ENCODE measurements around the gene ATP5F1C. TPM values are rescaled to one million over a fixed set of nuclear protein-coding genes. Genes with fewer than 3 reads are reported as not detected.
"Not testable (repeated sequence)": the region's sequence is repeated elsewhere in the genome, so short reads cannot be mapped to it uniquely, and the experiment has no call there.

ATP5F1C gene
- total and polyA plus RNA-seq, 4 donors, result 284 to 313 (median 298) TPM

GRCh38 chr10:7808686-7809267, 20.8 kb downstream of the ATP5F1C start:
- WGBS (ENCODE audit: insufficient coverage), result no CpG with 5 or more reads among the region's 4 CpGs
- Histone ChIP-seq H3K9me3 (ENCODE audit: control insufficient read depth, insufficient read depth, low read length) (no peaks in the 10 kb centered on the region), H3K4me1 (ENCODE audit: control insufficient read depth, insufficient read depth, low read length) (no peaks in the 10 kb centered on the region), H3K4me3 (ENCODE audit: low read depth, low read length) (no peak overlapping the region), H3K27me3 (ENCODE audit: control insufficient read depth, insufficient read depth, low read length) (peaks cover 3% of the 10 kb centered on the region), H3K27ac (ENCODE audit: low read depth, low read length) (no peak overlapping the region), H3K36me3 (ENCODE audit: control insufficient read depth, insufficient read depth, low read length) (peaks cover 28% of the 10 kb centered on the region)
- DNase-seq (ENCODE audit: low read depth in 4 of 6, low spot score in 6 of 6), result no peak

- Histone ChIP-seq H3K27ac (ENCODE audit: low read depth, low read length) (no peak overlapping the region), H3K27me3 (ENCODE audit: control insufficient read depth, insufficient read depth, low read length) (peaks cover 5% of the 10 kb centered on the region), H3K4me1 (ENCODE audit: control insufficient read depth, insufficient read depth, low read length) (no peaks in the 10 kb centered on the region), H3K4me3 (ENCODE audit: low read depth, low read length) (no peak overlapping the region), H3K9me3 (ENCODE audit: control insufficient read depth, insufficient read depth, low read length) (no peaks in the 10 kb centered on the region), H3K36me3 (ENCODE audit: control insufficient read depth, insufficient read depth, low read length) (peaks cover 16% of the 10 kb centered on the region)
- 86% methylated on average over 7 of the region's 7 CpGs for WGBS (ENCODE audit: insufficient coverage)
- DNase-seq (ENCODE audit: low read depth in 4 of 6, low spot score in 6 of 6), result no peak
Observed at GRCh38 chr10:7810443-7810842, 22.5 kb downstream of the ATP5F1C start.

DNA sequence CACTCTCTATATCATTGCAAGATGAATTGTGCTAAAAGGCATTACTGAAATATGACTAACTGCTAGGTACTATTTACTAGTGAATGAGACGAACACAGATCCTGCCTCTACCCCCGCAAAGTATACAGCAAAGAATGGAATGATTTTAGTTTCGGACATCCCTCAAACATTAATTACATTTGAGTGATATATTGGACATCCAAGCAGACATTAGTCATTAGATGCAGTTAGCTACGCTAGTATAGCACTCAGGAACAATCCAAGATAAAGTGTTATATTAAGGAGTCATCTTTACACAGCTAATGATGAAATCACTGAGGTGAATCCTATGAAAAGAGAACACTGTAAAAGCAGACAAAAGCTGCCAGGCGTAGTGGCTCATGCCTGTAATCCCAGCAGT, 23.0 kb downstream of the ATP5F1C start:
- peaks cover 6% of the 10 kb centered on the region for H3K27me3 ChIP-seq (ENCODE audit: control insufficient read depth, insufficient read depth, low read length)
- peaks cover 13% of the 10 kb centered on the region for H3K36me3 ChIP-seq (ENCODE audit: control insufficient read depth, insufficient read depth, low read length)
- 86% methylated on average over 1 of the region's 5 CpGs for WGBS (ENCODE audit: insufficient coverage)
- DNase-seq (ENCODE audit: low read depth in 4 of 6, low spot score in 6 of 6), result no peak
- H3K4me3 ChIP-seq (ENCODE audit: low read depth, low read length), result no peak overlapping the region
- H3K9me3 ChIP-seq (ENCODE audit: control insufficient read depth, insufficient read depth, low read length), result no peaks in the 10 kb centered on the region
- H3K27ac ChIP-seq (ENCODE audit: low read depth, low read length), result no peak overlapping the region
- no peaks in the 10 kb centered on the region for H3K4me1 ChIP-seq (ENCODE audit: control insufficient read depth, insufficient read depth, low read length)

DNA sequence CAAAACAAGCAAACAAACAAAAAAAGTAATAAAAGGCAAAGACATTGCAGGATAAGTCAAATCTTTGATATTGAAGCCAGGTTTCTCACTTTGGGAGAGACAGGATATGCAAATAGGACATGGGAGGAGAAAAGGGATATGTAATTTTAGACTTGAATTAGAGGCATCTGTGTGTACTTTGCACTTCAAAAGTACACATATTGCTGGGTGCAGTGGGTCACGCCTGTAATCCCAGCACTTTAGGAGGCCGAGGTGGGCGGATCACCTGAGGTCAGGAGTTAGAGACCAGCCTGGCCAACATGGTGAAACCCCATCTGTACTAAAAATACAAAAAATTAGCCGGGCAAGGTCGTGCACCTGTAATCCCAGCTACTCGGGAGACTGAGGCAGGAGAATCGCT, 23.8 kb downstream of the ATP5F1C start:
- H3K4me1 ChIP-seq (ENCODE audit: control insufficient read depth, insufficient read depth, low read length); H3K27ac ChIP-seq (ENCODE audit: low read depth, low read length); H3K27me3 ChIP-seq (ENCODE audit: control insufficient read depth, insufficient read depth, low read length); H3K9me3 ChIP-seq (ENCODE audit: control insufficient read depth, insufficient read depth, low read length); H3K4me3 ChIP-seq (ENCODE audit: low read depth, low read length); DNase-seq (ENCODE audit: low read depth in 4 of 6, low spot score in 6 of 6): not testable (repeated sequence)
- H3K36me3 ChIP-seq (ENCODE audit: control insufficient read depth, insufficient read depth, low read length), result peaks cover 11% of the 10 kb centered on the region
- WGBS (ENCODE audit: insufficient coverage), result 85% methylated on average over 7 of the region's 7 CpGs

DNA sequence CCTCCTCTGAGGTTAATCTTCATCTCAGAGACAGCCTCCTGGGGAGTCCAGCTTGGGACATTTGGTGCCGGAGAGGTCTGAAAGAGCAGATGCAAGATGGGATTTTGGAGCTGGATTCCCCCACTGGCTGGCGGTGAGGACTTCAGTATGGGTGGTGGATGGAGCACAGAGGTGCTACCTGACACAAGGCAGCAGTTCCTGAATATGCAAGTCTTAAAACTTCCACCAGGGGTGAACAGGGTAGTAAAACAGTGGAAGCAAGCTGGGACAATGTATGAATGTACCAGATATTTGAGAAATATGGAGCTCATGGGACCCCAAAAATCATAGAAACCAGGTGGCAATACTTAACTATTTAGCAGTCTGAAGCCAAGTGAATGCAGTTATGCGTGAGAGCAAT, 25.5 kb downstream of the ATP5F1C start:
- no peak for DNase-seq (ENCODE audit: low read depth in 4 of 6, low spot score in 6 of 6)
- 49% methylated on average over 3 of the region's 3 CpGs for WGBS (ENCODE audit: insufficient coverage)
- no peak overlapping the region for H3K27ac ChIP-seq (ENCODE audit: low read depth, low read length)
- H3K9me3 ChIP-seq (ENCODE audit: control insufficient read depth, insufficient read depth, low read length), result no peaks in the 10 kb centered on the region
- H3K4me3 ChIP-seq (ENCODE audit: low read depth, low read length), result no peak overlapping the region
- peaks cover 6% of the 10 kb centered on the region for H3K36me3 ChIP-seq (ENCODE audit: control insufficient read depth, insufficient read depth, low read length)
- H3K4me1 ChIP-seq (ENCODE audit: control insufficient read depth, insufficient read depth, low read length), result peaks cover 7% of the 10 kb centered on the region
- H3K27me3 ChIP-seq (ENCODE audit: control insufficient read depth, insufficient read depth, low read length), result peaks cover 8% of the 10 kb centered on the region

DNA sequence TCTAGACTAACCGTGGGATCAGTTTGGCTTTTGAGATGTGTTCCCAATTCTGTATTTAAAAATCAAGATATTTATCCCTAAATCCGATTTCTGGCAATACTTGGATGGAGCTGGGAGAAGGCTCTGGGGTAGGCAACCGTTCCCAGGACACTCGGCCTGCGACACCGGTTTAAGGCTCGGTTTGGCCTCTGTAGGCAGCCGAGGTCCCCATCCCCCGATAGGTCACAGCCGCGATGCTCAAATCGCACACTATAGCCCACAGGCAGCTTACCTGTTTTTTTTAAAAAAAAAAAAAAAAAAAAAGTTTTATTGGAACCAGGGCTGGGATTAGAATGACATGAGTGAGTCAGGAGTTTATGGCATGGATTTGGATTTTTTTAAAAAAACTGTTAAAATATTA, 29.6 kb downstream of the ATP5F1C start:
- H3K27ac ChIP-seq (ENCODE audit: low read depth, low read length), result no peak overlapping the region
- peak overlapping the region; percentile 93 for H3K4me3 ChIP-seq (ENCODE audit: low read depth, low read length)
- 6% methylated on average over 5 of the region's 12 CpGs for WGBS (ENCODE audit: insufficient coverage)
- H3K36me3 ChIP-seq (ENCODE audit: control insufficient read depth, insufficient read depth, low read length), result peaks cover 4% of the 10 kb centered on the region
- peaks cover 8% of the 10 kb centered on the region for H3K27me3 ChIP-seq (ENCODE audit: control insufficient read depth, insufficient read depth, low read length)
- H3K9me3 ChIP-seq (ENCODE audit: control insufficient read depth, insufficient read depth, low read length), result no peaks in the 10 kb centered on the region
- H3K4me1 ChIP-seq (ENCODE audit: control insufficient read depth, insufficient read depth, low read length), result peaks cover 11% of the 10 kb centered on the region
- DNase-seq (ENCODE audit: low read depth in 4 of 6, low spot score in 6 of 6), result no peak

DNA sequence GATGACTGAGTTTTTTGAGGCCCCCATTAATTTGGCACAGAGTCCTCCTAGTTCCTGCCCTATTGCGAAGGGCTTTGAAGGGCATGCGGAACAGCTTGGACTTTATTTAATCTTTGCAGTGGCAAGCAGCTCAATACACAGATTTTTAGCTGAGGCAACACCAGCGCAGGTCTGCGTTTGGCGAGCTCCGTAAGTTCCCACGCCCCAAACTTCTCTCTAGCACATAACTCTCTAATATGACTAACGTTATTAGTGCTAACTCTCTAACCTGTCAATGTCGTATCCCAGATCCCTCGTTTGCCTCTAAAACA, 30.0 kb downstream of the ATP5F1C start:
- Histone ChIP-seq H3K4me3 (ENCODE audit: low read depth, low read length) (peak overlapping the region; percentile 93), H3K9me3 (ENCODE audit: control insufficient read depth, insufficient read depth, low read length) (no peaks in the 10 kb centered on the region), H3K36me3 (ENCODE audit: control insufficient read depth, insufficient read depth, low read length) (peaks cover 4% of the 10 kb centered on the region), H3K4me1 (ENCODE audit: control insufficient read depth, insufficient read depth, low read length) (peaks cover 11% of the 10 kb centered on the region), H3K27me3 (ENCODE audit: control insufficient read depth, insufficient read depth, low read length) (peaks cover 8% of the 10 kb centered on the region), H3K27ac (ENCODE audit: low read depth, low read length) (no peak overlapping the region)
- DNase-seq (ENCODE audit: low read depth in 4 of 6, low spot score in 6 of 6), result no peak
- 0% methylated on average over 10 of the region's 10 CpGs for WGBS (ENCODE audit: insufficient coverage)

GRCh38 chr10:7818295-7819120, 30.5 kb downstream of the ATP5F1C start, which contains the start of gene TAF3:
TSS of gene TAF3 (plus strand) at chr10:7818505. CDS start at chr10:7818710, 205 bp downstream.
- Histone ChIP-seq H3K4me1 (ENCODE audit: control insufficient read depth, insufficient read depth, low read length) (peaks cover 11% of the 10 kb centered on the region), H3K27ac (ENCODE audit: low read depth, low read length) (peak within 1 kb of the TSS; percentile 20), H3K9me3 (ENCODE audit: control insufficient read depth, insufficient read depth, low read length) (no peaks in the 10 kb centered on the region), H3K27me3 (ENCODE audit: control insufficient read depth, insufficient read depth, low read length) (peaks cover 8% of the 10 kb centered on the region), H3K4me3 (ENCODE audit: low read depth, low read length) (peak within 1 kb of the TSS; percentile 93), H3K36me3 (ENCODE audit: control insufficient read depth, insufficient read depth, low read length) (peaks cover 7% of the 10 kb centered on the region)
- DNase-seq (ENCODE audit: low read depth in 4 of 6, low spot score in 6 of 6), result peak; percentile 86 to 98 (median 91)
- WGBS (ENCODE audit: insufficient coverage), result 0% methylated on average over 77 of the region's 77 CpGs

DNA sequence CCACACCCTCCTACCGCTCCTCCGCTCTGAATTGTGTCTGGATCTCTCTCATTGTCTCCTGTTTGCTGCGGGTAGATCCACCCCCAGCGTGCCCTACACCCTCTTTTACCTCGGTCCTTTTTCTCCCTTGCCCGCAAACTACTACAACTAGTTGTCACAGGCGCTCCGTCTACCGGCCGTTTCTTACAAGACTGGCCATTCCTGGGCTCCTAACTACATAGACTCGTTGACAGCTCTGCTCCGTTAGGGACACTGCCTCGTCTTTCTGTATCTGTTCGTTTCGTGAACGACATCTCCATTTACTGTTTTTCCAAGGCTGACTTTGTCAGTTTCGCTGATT, 31.1 kb downstream of the ATP5F1C start:
- Histone ChIP-seq H3K27ac (ENCODE audit: low read depth, low read length) (no peak overlapping the region), H3K36me3 (ENCODE audit: control insufficient read depth, insufficient read depth, low read length) (peaks cover 10% of the 10 kb centered on the region)
- WGBS (ENCODE audit: insufficient coverage), result 0% methylated on average over 13 of the region's 17 CpGs

DNA sequence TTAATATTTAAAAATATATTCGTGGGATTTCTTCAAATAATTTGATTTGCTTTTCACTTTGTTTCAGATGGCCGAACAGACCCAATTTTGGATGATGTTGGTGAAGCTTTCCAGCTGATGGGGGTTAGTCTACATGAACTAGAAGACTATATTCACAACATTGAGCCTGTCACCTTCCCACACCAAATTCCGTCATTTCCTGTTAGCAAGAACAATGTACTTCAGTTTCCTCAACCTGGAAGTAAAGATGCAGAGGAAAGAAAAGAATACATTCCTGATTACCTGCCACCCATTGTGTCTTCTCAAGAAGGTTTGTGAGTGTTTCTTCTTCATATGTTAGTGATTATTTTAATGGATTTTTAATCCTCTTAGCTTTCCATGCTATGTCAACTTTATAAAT, 36.3 kb downstream of the ATP5F1C start:
- no peak overlapping the region for H3K4me3 ChIP-seq (ENCODE audit: low read depth, low read length)
- no peaks in the 10 kb centered on the region for H3K9me3 ChIP-seq (ENCODE audit: control insufficient read depth, insufficient read depth, low read length)
- no peak for DNase-seq (ENCODE audit: low read depth in 4 of 6, low spot score in 6 of 6)
- peaks cover 16% of the 10 kb centered on the region for H3K36me3 ChIP-seq (ENCODE audit: control insufficient read depth, insufficient read depth, low read length)
- H3K27me3 ChIP-seq (ENCODE audit: control insufficient read depth, insufficient read depth, low read length), result no peaks in the 10 kb centered on the region
- H3K27ac ChIP-seq (ENCODE audit: low read depth, low read length), result no peak overlapping the region
- no CpG with 5 or more reads among the region's 3 CpGs for WGBS (ENCODE audit: insufficient coverage)
- peaks cover 4% of the 10 kb centered on the region for H3K4me1 ChIP-seq (ENCODE audit: control insufficient read depth, insufficient read depth, low read length)

More for the DNA sequence above, 31.1 kb downstream of the ATP5F1C start:
- peak; percentile 21 to 85 (median 34) for DNase-seq (ENCODE audit: low read depth in 4 of 6, low spot score in 6 of 6)
- Histone ChIP-seq H3K4me1 (ENCODE audit: control insufficient read depth, insufficient read depth, low read length) (peaks cover 11% of the 10 kb centered on the region), H3K9me3 (ENCODE audit: control insufficient read depth, insufficient read depth, low read length) (no peaks in the 10 kb centered on the region), H3K4me3 (ENCODE audit: low read depth, low read length) (peak overlapping the region; percentile 93), H3K27me3 (ENCODE audit: control insufficient read depth, insufficient read depth, low read length) (peaks cover 3% of the 10 kb centered on the region)

All from spinal cord (tissue), 10 donors.